OCI-LY7 (cell line): ENCODE data around the gene COX6B1. TPM values are rescaled to one million over a fixed set of nuclear protein-coding genes. Genes with fewer than 3 reads are reported as not detected.

Source experiments
- BruUV-seq: library from RNA; stranded (reverse); fragments of 400-500 nt; replicated peaks from 2 replicates; lab custom pipeline; 2021; lab: Mats Ljungman, UMichigan
- CTCF ChIA-PET: fragments of 300-600 bp; sonication (Branson Sonifier 250); formaldehyde crosslinking; loops from one replicate; lab custom pipeline; 2022; ENCODE audit warnings: antibody characterized with exemption; ENCODE audit not compliant: unreplicated experiment; lab: Charles Lee
- POLR2A ChIA-PET: fragments of 300-600 bp; sonication (Branson Sonifier 250); formaldehyde crosslinking; loops from one replicate; lab custom pipeline; 2022; ENCODE audit warnings: antibody characterized with exemption; lab: Charles Lee
- DNase-seq: peaks from one replicate; pipeline ENCODE4 v3.0.0-alpha.2; 2015; ENCODE audit warnings: low spot score
- H2AFZ ChIP-seq: fragments of 200-600 bp; sonication (generic), shearing (Covaris generic); 2 replicates; pipeline ENCODE4 v1.6.1; 2014; ENCODE audit warnings: mild to moderate bottlenecking, antibody characterized with exemption, low read length, moderate library complexity
- H3K27ac ChIP-seq: fragments of 200-600 bp; sonication (generic); 2 replicates; pipeline ENCODE4 v1.5.1; 2014; ENCODE audit warnings: mixed run types, low read depth, mild to moderate bottlenecking, moderate library complexity, low read length, inconsistent platforms; ENCODE audit not compliant: poor library complexity, severe bottlenecking
- H3K36me3 ChIP-seq: fragments of 200-600 bp; sonication (generic); 2 replicates; pipeline ENCODE4 v1.6.1; 2014; ENCODE audit warnings: mild to moderate bottlenecking, antibody characterized with exemption, low read length, moderate library complexity, mixed read lengths; ENCODE audit not compliant: insufficient read depth
- H3K4me1 ChIP-seq: fragments of 200-600 bp; sonication (generic); 2 replicates; pipeline ENCODE4 v1.5.1; 2014; ENCODE audit warnings: mild to moderate bottlenecking, low read length; ENCODE audit not compliant: insufficient read depth, poor library complexity, severe bottlenecking
- H3K4me2 ChIP-seq: fragments of 200-600 bp; sonication (generic); 2 replicates; pipeline ENCODE4 v1.6.1; 2014; ENCODE audit warnings: mild to moderate bottlenecking, low read length
- H3K4me3 ChIP-seq: fragments of 200-600 bp; sonication (generic); 2 replicates; pipeline ENCODE4 v1.5.1; 2014; ENCODE audit warnings: mild to moderate bottlenecking, low read depth, low read length; ENCODE audit not compliant: poor library complexity, severe bottlenecking
- H3K79me2 ChIP-seq: fragments of 200-600 bp; sonication (generic); 2 replicates; pipeline ENCODE4 v1.6.1; 2016; ENCODE audit warnings: low read depth, mild to moderate bottlenecking, low read length, moderate library complexity, mixed read lengths; ENCODE audit not compliant: insufficient read depth
- H3K9me2 ChIP-seq: fragments of 200-600 bp; sonication (generic); 2 replicates; pipeline ENCODE4 v1.6.1; 2016; ENCODE audit warnings: mild to moderate bottlenecking, low read length, mixed read lengths; ENCODE audit not compliant: insufficient read depth
- H3K9me3 ChIP-seq: fragments of 200-600 bp; sonication (generic); 2 replicates; pipeline ENCODE4 v1.6.1; 2014; ENCODE audit warnings: mild to moderate bottlenecking, mixed run types, low read length, mixed read lengths
- H4K20me1 ChIP-seq: fragments of 200-600 bp; sonication (generic); 2 replicates; pipeline ENCODE4 v1.6.1; 2014; ENCODE audit warnings: mild to moderate bottlenecking, antibody characterized with exemption, low read length, moderate library complexity, mixed read lengths; ENCODE audit not compliant: insufficient read depth
- EZH2phosphoT487 ChIP-seq: fragments of 200-600 bp; sonication (generic); IDR thresholded peaks from 2 replicates; pipeline ENCODE4 v1.6.1; 2018; ENCODE audit warnings: low read depth, borderline replicate concordance, mild to moderate bottlenecking, mixed run types, antibody characterized with exemption, low read length, moderate library complexity, mixed read lengths
- intact Hi-C: fragments of 100-400 bp; cut with micrococcal nuclease; formaldehyde crosslinking; loops from one replicate; pipeline ENCODE4 v1.10.0; 2022; ENCODE audit not compliant: unreplicated experiment
- total RNA-seq, 2 experiments: library from RNA; depleted of rRNA in 1 of 2; stranded (reverse); fragments of >200 nt in 1 of 2; shearing (Covaris generic) in 1 of 2; gene quantifications; 2 replicates each; pipeline ENCODE4 v1.2.3, GENCODE V29; 2014 to 2022
- TF ChIP-seq, protein P1 (sequence below): fragments of 200-600 bp; sonication (generic); conservative IDR thresholded peaks from 2 replicates; pipeline ENCODE4 v1.5.1; 2014; ENCODE audit warnings: mild to moderate bottlenecking, antibody characterized with exemption, low read length, moderate library complexity, mixed read lengths

COX6B1 gene
- total RNA-seq, 2 experiments from 2014 or later: 373 to 536 TPM

DNA sequence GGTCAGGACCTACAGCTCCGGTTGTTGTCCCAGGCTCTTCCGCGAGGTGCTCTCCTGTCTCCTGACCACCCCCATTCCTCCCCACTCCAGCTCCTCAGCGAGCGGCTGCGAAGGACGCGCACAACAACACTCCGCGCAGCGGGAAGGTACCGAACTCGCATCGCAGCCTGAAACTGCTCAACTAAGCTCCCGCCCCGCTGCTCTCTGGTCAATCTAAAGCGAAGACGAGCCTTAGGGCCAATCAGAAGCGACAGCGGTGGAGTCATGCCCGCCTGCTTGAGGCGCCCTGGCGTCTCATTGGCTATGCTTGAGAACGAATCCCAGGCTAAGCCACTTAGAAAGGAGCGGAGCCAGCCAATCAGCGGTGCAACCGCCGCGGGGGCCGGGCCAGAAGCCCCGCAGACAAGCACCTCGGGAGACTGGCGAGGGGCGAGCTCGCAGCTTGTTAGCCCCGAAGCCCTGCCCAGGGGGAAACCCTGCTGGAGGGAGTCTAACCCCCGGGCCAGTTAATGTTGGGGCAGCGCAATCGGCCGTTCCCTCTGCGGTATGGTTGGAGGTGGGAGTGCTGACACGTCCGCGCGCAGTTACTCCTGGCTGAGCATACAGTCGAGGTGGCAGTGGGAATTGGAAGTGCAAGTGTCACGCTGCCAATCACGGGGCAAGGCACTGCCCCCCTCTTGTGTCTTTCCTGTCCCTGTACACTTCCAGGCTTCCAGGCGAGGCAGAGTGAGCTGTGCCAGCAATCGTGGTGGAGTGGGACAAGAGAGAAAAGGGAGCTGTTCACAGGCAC is 54.3 kb downstream of the COX6B1 start:
- H3K4me1 ChIP-seq: peaks cover 15% of the 10 kb centered on the region
- no peaks in the 10 kb centered on the region for H3K79me2 ChIP-seq
- POLR2A ChIA-PET: interaction anchor here (0.6 to 1.9 kb wide), 7 partner anchors 9 to 117 kb away, joined by 3 to 10 read pairs (median 4); partner anchors contain the start of genes COX6B1 and LIN37
- H3K36me3 ChIP-seq: no peaks in the 10 kb centered on the region
- no peaks in the 10 kb centered on the region for H4K20me1 ChIP-seq
- intact Hi-C loops: no loop called here
- H2AFZ ChIP-seq: peak overlapping the region; percentile 85
- no peaks in the 10 kb centered on the region for H3K9me3 ChIP-seq
- H3K27ac ChIP-seq: no peak overlapping the region
- BruUV-seq: no TSS peak
- TF ChIP-seq, protein P1, sequence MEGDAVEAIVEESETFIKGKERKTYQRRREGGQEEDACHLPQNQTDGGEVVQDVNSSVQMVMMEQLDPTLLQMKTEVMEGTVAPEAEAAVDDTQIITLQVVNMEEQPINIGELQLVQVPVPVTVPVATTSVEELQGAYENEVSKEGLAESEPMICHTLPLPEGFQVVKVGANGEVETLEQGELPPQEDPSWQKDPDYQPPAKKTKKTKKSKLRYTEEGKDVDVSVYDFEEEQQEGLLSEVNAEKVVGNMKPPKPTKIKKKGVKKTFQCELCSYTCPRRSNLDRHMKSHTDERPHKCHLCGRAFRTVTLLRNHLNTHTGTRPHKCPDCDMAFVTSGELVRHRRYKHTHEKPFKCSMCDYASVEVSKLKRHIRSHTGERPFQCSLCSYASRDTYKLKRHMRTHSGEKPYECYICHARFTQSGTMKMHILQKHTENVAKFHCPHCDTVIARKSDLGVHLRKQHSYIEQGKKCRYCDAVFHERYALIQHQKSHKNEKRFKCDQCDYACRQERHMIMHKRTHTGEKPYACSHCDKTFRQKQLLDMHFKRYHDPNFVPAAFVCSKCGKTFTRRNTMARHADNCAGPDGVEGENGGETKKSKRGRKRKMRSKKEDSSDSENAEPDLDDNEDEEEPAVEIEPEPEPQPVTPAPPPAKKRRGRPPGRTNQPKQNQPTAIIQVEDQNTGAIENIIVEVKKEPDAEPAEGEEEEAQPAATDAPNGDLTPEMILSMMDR: no peak
- TF ChIP-seq EZH2phosphoT487: no peak
- peak overlapping the region; percentile 67 for H3K4me3 ChIP-seq
- peak; percentile 99 for DNase-seq
- CTCF ChIA-PET: interaction anchor here (0.5 kb wide), 1 partner anchor 105 kb away, joined by 5 read pairs; no protein-coding TSS in a partner anchor
- peak overlapping the region; percentile 81 for H3K4me2 ChIP-seq
- H3K9me2 ChIP-seq: no peaks in the 10 kb centered on the region

DNA sequence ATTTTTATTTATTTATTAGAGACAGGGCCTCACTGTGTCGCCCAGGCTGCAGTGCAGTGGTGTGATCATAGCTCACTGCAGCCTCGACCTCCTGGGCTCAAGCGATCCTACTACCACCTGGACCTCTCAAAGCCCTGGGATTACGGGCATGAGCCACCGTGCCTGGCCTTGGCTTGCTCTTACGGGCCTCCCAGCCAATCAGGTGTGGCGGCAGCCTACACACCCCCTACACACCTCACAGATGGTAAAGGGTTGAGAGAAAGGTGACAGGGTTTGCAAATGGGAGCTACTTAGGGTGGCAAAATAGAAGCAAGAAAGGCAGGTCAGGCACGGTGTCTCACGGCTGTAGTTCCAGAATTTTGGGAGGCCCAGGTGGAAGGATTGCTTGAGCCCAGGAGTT is 55.2 kb downstream of the COX6B1 start:
- Histone ChIP-seq H3K36me3 (no peaks in the 10 kb centered on the region), H3K4me2 (peak overlapping the region; percentile 81), H3K9me2 (no peaks in the 10 kb centered on the region), H4K20me1 (no peaks in the 10 kb centered on the region), H2AFZ (0 out of 2 replicates have a peak overlapping the region, but pooled peaks have one; percentile 85), H3K4me1 (peaks cover 15% of the 10 kb centered on the region), H3K27ac (no peak overlapping the region), H3K4me3 (no peak overlapping the region), H3K9me3 (no peaks in the 10 kb centered on the region), H3K79me2 (no peaks in the 10 kb centered on the region)
- BruUV-seq: no TSS peak
- ChIA-PET POLR2A (interaction anchor here (0.6 to 1.9 kb wide), 3 partner anchors 8 to 59 kb away, joined by 3 to 10 read pairs (median 3); partner anchors contain the start of gene COX6B1), CTCF (interaction anchor here (0.5 kb wide), 1 partner anchor 106 kb away, joined by 5 read pairs; no protein-coding TSS in a partner anchor)
- no peak for DNase-seq
- intact Hi-C loops: no loop called here
- TF ChIP-seq, protein P1: no peak
- TF ChIP-seq EZH2phosphoT487: no peak

DNA sequence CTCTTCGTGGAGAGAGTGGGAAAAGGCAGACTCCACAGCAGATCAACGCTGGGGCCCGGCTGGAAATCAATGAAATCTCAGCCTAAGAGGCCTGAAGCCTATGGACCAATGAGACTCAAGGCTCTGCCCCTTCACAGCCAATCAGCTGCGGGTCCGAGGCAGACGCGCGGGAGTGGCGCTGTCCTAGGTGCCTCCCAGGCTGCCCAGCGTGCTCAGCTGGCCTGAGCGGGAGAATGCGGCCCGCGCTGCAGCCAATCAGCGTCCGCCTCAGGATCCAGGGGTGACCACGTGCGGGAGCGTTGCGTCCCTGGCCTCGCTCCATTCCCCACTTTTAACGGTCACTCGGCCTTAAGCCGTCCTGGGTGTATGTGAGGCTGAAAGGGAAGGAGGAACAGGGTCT is 56.1 kb downstream of the COX6B1 start, which contains the start of gene ZBTB32:
TSS of gene ZBTB32 (plus strand) at position 341 of the 400 bp plus-strand sequence. CDS start 10,069 bp downstream, outside the sequence.
- Histone ChIP-seq H3K4me1 (peaks cover 15% of the 10 kb centered on the region), H3K4me2 (no peak within 1 kb of the TSS), H2AFZ (0 out of 2 replicates have a peak within 1 kb of the TSS, but pooled peaks have one; percentile 85), H3K79me2 (no peaks in the 10 kb centered on the region), H3K9me2 (no peaks in the 10 kb centered on the region), H3K36me3 (no peaks in the 10 kb centered on the region), H3K27ac (no peak within 1 kb of the TSS), H3K9me3 (no peaks in the 10 kb centered on the region), H3K4me3 (no peak within 1 kb of the TSS), H4K20me1 (no peaks in the 10 kb centered on the region)
- CTCF ChIA-PET: no interaction called here
- TF ChIP-seq, protein P1: no peak
- TF ChIP-seq EZH2phosphoT487: no peak
- POLR2A ChIA-PET: no interaction called here
- BruUV-seq: no TSS peak
- DNase-seq: no peak
- intact Hi-C loops: no loop called here
